HCT116 (cell line): ENCODE results near the gene FHOD3. TPM values are rescaled to one million over a fixed set of nuclear protein-coding genes. Genes with fewer than 3 reads are reported as not detected.
A peak's percentile ranks its signal among the peaks of the same experiment; 100 is the strongest.

ENCODE experiments used
- ATAC-seq: fragments of 200-7000 bp; cut with Tn5 transposase; 2 replicates; pipeline ENCODE4 v1.9.1; 2020; ENCODE audit warnings: mild to moderate bottlenecking, moderate library complexity
- BruUV-seq: library from RNA; stranded (reverse); fragments of 400-500 nt; replicated peaks from 2 replicates; lab custom pipeline; 2021; lab: Mats Ljungman, UMichigan
- CTCF ChIA-PET: fragments of 300-600 bp; sonication (Branson Sonifier 250); formaldehyde crosslinking; loops from one replicate; lab custom pipeline; 2021; ENCODE audit warnings: antibody characterized with exemption; lab: Charles Lee
- POLR2A ChIA-PET: fragments of 300-600, 350-600 bp; sonication (Branson Sonifier 250); formaldehyde crosslinking; loops from one replicate; lab custom pipeline; 2021; ENCODE audit warnings: antibody characterized with exemption; lab: Charles Lee
- RAD21 ChIA-PET, 2 experiments: fragments of 300-600 bp; sonication (Branson Sonifier 250); formaldehyde crosslinking; loops; one replicate each; lab custom pipeline; 2023; ENCODE audit warnings: low total read pairs in 2 of 2; ENCODE audit not compliant: uncharacterized antibody in 2 of 2, unreplicated experiment in 2 of 2, low non-redundant PET in 1 of 2; lab: Charles Lee
- DNase-seq: peaks from one replicate; pipeline ENCODE4 v3.0.0-alpha.2; 2010; ENCODE audit warnings: low read depth, low spot score
- H2AFZ ChIP-seq: fragments of 200-600 bp; shearing (Covaris generic), sonication (generic); 2 replicates; pipeline ENCODE4 v1.6.1; 2017; ENCODE audit warnings: low read depth, mixed run types, mixed read lengths, antibody characterized with exemption, low read length; ENCODE audit not compliant: poor library complexity, severe bottlenecking
- H3K27ac ChIP-seq: 2 replicates; pipeline ENCODE4 v1.5.1; 2012; ENCODE audit warnings: low read depth, low read length
- H3K27me3 ChIP-seq: fragments of 200-600 bp; sonication (generic); 2 replicates; pipeline ENCODE4 v1.6.1; 2016; ENCODE audit warnings: mixed run types, low read length, mixed read lengths; ENCODE audit not compliant: insufficient read depth
- H3K36me3 ChIP-seq, 2 experiments: fragments of 200-500 bp in 1 of 2; fragments of 200-600 bp in 1 of 2; sonication (Bioruptor generic) in 1 of 2; sonication (generic) in 1 of 2; 2 replicates each; pipeline versions ENCODE4 v1.5.1 to v1.6.1; 2014 to 2016; ENCODE audit warnings: low read length in 2 of 2, inconsistent platforms in 1 of 2, mixed read lengths in 1 of 2, mixed run types in 1 of 2; ENCODE audit not compliant: insufficient read depth in 2 of 2, control insufficient read depth in 1 of 2
- H3K4me1 ChIP-seq, 2 experiments: fragments of 200-600 bp in 1 of 2; sonication (generic) in 1 of 2; 2 replicates each; pipeline versions ENCODE4 v1.5.1 to v1.6.1; 2012 to 2017; ENCODE audit warnings: low read length in 2 of 2, inconsistent platforms in 1 of 2, mild to moderate bottlenecking in 1 of 2, mixed read lengths in 1 of 2, mixed run types in 1 of 2, moderate library complexity in 1 of 2; ENCODE audit not compliant: insufficient read depth in 2 of 2, control insufficient read depth in 1 of 2
- H3K4me2 ChIP-seq: fragments of 200-600 bp; sonication (generic); 2 replicates; pipeline ENCODE4 v1.6.1; 2017; ENCODE audit warnings: mixed run types, low read length, mixed read lengths
- H3K4me3 ChIP-seq, 2 experiments: fragments of 200-600 bp in 1 of 2; sonication (generic) in 1 of 2; replicated peaks in 1 of 2; 2 replicates each; pipeline ENCODE4 v1.5.1; 2011 to 2016; ENCODE audit warnings: low read length in 2 of 2, control low read depth in 1 of 2, low read depth in 1 of 2, mild to moderate bottlenecking in 1 of 2, mixed read lengths in 1 of 2, mixed run types in 1 of 2
- H3K79me2 ChIP-seq: fragments of 200-600 bp; sonication (generic); 2 replicates; pipeline ENCODE4 v1.6.1; 2017; ENCODE audit warnings: mild to moderate bottlenecking, mixed run types, low read length, moderate library complexity, mixed read lengths; ENCODE audit not compliant: insufficient read depth
- H3K9ac ChIP-seq: fragments of 200-600 bp; sonication (generic); 2 replicates; pipeline ENCODE4 v1.6.1; 2016; ENCODE audit warnings: low read length, mixed read lengths
- H3K9me2 ChIP-seq: fragments of 200-600 bp; sonication (generic), shearing (Covaris generic); 2 replicates; pipeline ENCODE4 v1.6.1; 2017; ENCODE audit warnings: mixed run types, mild to moderate bottlenecking, moderate library complexity; ENCODE audit not compliant: insufficient read depth
- H3K9me3 ChIP-seq, 2 experiments: fragments of 200-500 bp in 1 of 2; fragments of 200-600 bp in 1 of 2; sonication (Bioruptor generic) in 1 of 2; sonication (generic) in 1 of 2; 2 replicates each; pipeline ENCODE4 v1.6.1; 2014 to 2017; ENCODE audit warnings: low read length in 2 of 2, mixed read lengths in 2 of 2, inconsistent platforms in 1 of 2, low read depth in 1 of 2, mild to moderate bottlenecking in 1 of 2, mixed run types in 1 of 2, moderate library complexity in 1 of 2; ENCODE audit not compliant: control insufficient read depth in 1 of 2, insufficient read depth in 1 of 2
- H4K20me1 ChIP-seq: fragments of 200-600 bp; sonication (generic), shearing (Covaris generic); 2 replicates; pipeline ENCODE4 v1.6.1; 2017; ENCODE audit warnings: mixed run types, mild to moderate bottlenecking, moderate library complexity; ENCODE audit not compliant: insufficient read depth
- CTCF ChIP-seq, 3 experiments: fragments of 200-600 bp in 1 of 3; sonication (generic) in 1 of 3; IDR thresholded peaks in 2 of 3; conservative IDR thresholded peaks in 1 of 3; 2 replicates each; pipeline ENCODE4 v1.5.1; 2012 to 2017; ENCODE audit warnings: low read depth in 2 of 3, low read length in 2 of 3, antibody characterized with exemption in 1 of 3, borderline replicate concordance in 1 of 3, control low read depth in 1 of 3, mild to moderate bottlenecking in 1 of 3, mixed read lengths in 1 of 3, mixed run types in 1 of 3, moderate library complexity in 1 of 3; ENCODE audit not compliant: insufficient read depth in 1 of 3
- EZH2 ChIP-seq: fragments of 200-600 bp; sonication (generic); IDR thresholded peaks from 2 replicates; pipeline ENCODE4 v1.6.1; 2017; ENCODE audit warnings: antibody characterized with exemption, mixed run types
- RAD21 ChIP-seq: IDR thresholded peaks from 2 replicates; pipeline ENCODE4 v1.6.1; 2012; ENCODE audit warnings: low read depth, mild to moderate bottlenecking
- REST ChIP-seq: IDR thresholded peaks from 2 replicates; pipeline ENCODE4 v1.6.1; 2012; ENCODE audit warnings: low read depth
- intact Hi-C: fragments of 100-400 bp; cut with micrococcal nuclease; formaldehyde crosslinking; loops from 2 replicates; pipeline ENCODE4 v1.10.0; 2022
- total RNA-seq: library from RNA; stranded (reverse); gene quantifications from one replicate; pipeline ENCODE4 v1.2.1, GENCODE V29; 2021; ENCODE audit not compliant: unreplicated experiment

FHOD3 gene
- total RNA-seq, 1 experiment from 2014 or later, result 4.0 TPM

GRCh38 chr18:36688020-36688965 lies 390.8 kb downstream of the FHOD3 start:
- no peak overlapping the region for H2AFZ ChIP-seq
- DNase-seq (peak; percentile 52), ATAC-seq (peak; percentile 76)
- no peaks in the 10 kb centered on the region for H3K36me3 ChIP-seq
- H3K27me3 ChIP-seq, result no peaks in the 10 kb centered on the region
- H3K9me3 ChIP-seq, result 0 out of 4 replicates have a peak, but pooled peaks cover 0 to 3% of the 10 kb centered on the region in 2 experiments
- no peaks in the 10 kb centered on the region for H3K79me2 ChIP-seq
- ChIA-PET POLR2A (no interaction called here), CTCF (interaction anchor here (0.7 to 1.6 kb wide), 16 partner anchors 9 to 277 kb away, joined by 3 to 9 read pairs (median 3); no protein-coding TSS in a partner anchor)
- no peak overlapping the region for H3K4me2 ChIP-seq
- H4K20me1 ChIP-seq, result no peaks in the 10 kb centered on the region
- TF ChIP-seq CTCF (IDR thresholded peaks at IDR 0.05 in 2 of 3, conservative IDR thresholded peaks at IDR 0.05 in 1 of 3; ENCODE audit: borderline replicate concordance in 1 of 3, insufficient read depth in 1 of 3, low read depth in 2 of 3, low read length in 2 of 3), result peak; percentile 68 to 95 (median 93)
- TF ChIP-seq EZH2, result no peak
- TF ChIP-seq REST, result no peak
- peak; percentile 62 for TF ChIP-seq RAD21
- TF ChIP-seq, all 23 proteins: peak for 2
- Histone ChIP-seq H3K4me1 (no peaks in the 10 kb centered on the region), H3K9me2 (no peaks in the 10 kb centered on the region), H3K27ac (no peak overlapping the region), H3K4me3 (no peak overlapping the region), H3K9ac (no peak overlapping the region)
- no TSS peak for BruUV-seq
- RAD21 ChIA-PET, result interaction anchor here (1.0 to 1.5 kb wide), 2 partner anchors 25 to 69 kb away, joined by 3 read pairs; no protein-coding TSS in a partner anchor
- intact Hi-C loops, result loop anchor here (1.0 kb wide), 2 partner anchors 69 to 121 kb away; no protein-coding TSS in a partner anchor
